Measurements from ENCODE around the gene SLC6A18. TPM values are rescaled to one million over a fixed set of nuclear protein-coding genes. Genes with fewer than 3 reads are reported as not detected.
"Not testable (repeated sequence)": the region's sequence is repeated elsewhere in the genome, so short reads cannot be mapped to it uniquely, and the experiment has no call there.

SLC6A18 gene
- total RNA-seq, 1 donor from 2014 or later = not detected

DNA sequence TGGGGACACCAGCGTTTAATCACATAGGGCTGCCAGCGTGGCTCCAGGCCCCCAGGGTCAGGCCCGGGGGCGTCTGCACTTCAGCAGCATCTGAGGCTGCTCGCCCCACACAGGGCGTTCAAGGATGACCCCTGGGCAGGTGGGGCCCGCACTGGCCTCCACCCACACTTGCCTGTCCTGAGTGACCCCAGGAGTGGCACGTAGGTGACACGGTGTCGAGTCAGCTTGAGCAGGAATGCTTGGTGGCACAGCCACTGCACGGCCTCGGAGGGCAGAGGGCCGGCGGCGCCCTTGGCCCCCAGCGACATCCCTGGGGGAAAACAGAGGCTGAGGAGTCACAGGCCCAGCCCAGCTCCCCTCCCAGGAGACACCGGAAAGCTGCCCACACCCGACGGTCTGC, 29.0 kb downstream of the SLC6A18 start:
- no peak for DNase-seq

DNA sequence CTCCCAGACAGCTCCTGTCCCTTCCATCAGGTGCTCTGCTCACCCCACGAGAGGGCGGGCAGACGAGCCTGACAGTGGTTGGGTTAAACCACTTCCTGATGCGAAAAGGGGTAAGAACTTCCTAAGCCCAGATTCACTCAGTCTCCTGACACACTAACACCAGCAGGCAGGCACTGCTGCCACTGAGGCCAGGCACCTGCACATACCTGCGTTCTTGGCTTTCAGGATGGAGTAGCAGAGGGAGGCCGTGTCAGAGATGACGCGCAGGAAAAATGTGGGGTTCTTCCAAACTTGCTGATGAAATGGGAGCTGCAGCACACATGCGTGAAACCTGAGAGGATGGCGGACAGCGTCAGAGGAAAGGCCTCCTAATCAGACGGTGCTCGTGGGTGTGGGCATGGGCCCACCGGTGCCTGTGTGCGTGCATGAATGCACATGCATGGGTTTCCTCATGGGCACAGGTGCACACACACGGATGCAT, 29.9 kb downstream of the SLC6A18 start:
- DNase-seq = no peak

DNA sequence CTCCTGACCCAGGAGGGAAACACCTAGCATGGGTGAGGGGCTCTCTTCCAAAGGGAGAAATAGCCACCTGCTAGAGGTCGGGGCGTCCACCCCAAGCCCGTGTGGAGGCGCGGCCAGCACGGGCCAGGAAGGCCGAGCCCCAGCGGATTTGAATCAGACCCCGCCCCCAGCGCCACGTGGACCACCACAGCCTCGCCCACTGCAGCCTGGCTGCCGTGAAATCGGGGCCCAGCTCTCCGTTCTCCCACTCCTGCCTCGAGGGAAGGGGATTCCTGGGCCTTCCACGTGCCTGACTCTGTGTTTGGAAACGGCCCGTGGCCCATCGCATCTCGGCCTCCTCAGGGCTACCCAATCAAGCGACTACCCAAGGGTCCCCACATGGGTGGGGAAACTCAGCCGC, 31.6 kb downstream of the SLC6A18 start:
- DNase-seq = no peak

DNA sequence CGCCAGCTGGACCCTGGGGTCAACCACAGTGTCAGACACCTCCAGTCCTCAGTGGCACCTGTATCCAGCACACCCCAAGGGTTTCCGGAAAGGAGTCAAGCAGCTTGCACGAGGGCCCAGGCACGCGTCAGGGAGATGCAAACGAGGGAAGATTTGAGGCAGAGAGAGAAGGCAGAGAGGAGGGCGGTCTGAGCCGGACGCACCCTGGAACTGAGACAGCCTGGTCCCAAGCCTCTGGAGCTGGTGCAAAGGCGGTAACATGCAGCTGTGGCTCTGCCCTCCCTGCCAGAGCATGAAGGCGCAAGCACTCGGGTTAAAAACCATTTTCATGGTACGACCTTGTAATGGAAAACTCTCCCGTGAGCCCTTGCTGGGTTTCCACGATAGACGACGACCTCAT, 32.2 kb downstream of the SLC6A18 start:
- DNase-seq = no peak

DNA sequence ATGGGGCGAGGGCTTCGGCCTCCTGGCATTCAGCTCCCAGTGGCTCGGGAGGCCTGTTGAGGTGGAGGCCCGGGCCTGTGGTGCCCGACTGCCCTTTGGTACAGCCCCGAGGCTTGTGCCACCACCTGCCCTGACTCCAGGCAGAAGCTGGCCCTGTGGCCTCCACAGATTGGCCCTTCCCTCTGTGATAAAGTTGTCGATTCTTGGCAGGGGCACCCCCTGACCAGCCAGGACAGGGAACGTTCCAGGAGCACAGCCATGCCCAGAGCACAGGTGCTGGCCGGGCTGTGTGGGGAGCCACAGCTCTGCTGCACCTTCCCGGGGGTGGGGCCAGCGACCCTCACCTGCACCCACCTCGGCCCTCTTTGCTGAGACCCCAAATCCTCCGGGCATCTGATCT, 32.7 kb downstream of the SLC6A18 start:
- no peak for DNase-seq

DNA sequence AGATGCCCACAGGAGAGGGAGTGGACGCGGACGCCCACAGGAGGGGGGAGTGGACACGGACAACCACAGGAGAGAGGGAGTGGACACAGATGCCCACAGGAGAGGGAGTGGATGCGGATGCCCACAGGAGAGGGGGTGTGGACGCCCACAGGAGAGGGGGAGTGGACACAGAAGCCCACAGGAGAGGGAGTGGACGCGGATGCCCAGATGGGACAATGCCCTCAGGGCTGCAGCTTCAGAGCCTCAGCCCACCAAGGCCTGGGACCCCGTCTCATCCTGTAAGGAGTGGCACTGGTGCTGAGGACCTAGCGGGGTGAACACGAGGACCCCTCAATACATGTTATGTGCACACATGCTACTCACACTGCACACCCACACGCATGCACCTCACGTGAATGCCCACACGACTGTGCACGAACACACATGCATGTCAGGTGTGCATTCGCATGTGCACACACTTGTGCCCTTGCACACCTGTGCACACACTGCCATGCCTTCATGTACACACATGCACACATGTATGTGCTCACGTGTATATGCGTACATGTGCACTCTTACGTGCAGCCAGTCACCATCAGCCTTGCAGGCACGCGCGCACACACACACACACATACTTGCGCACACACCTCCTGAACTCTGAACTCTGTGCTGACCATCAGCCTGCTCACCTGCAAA, 34.8 kb downstream of the SLC6A18 start:
- DNase-seq = no peak

DNA sequence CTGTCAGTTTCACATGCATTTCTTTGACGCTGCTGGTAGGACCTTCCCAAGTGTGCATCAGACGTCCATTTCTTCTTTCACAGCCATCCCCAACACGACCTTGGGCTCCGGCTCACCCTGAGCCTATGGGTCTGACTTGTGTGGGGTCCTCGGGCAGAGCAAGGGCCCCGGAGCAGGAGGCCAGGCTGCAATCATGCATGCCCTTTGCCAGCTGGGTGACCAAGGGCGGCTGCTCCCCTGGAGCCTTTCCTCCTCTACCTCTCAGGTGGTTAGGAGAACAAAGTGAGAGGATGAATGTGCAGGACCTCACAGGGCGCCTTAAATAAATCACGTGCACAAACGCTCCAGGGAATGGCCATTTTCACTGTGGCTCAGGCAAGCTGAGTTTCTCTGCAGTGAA, 36.5 kb downstream of the SLC6A18 start:
- no peak for DNase-seq

DNA sequence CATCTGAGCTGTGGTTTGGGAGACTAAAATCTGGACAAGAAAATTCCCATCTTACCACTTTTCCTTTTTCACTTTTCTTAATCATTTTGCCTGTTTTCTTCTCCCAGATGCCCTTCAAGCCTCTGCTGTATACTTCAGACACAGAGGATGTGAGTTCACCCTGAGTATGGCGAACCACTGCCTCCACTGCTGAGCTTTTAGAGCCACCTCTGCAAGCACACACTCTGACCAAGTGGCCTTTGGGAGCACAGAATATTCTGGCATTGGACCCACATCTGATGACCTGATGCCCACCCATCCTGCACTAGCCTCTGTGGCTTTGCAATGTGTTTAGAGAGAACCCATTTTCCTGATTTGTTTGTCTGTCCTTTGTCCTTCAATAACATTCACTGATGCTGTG, 37.2 kb downstream of the SLC6A18 start:
- no peak for DNase-seq

DNA sequence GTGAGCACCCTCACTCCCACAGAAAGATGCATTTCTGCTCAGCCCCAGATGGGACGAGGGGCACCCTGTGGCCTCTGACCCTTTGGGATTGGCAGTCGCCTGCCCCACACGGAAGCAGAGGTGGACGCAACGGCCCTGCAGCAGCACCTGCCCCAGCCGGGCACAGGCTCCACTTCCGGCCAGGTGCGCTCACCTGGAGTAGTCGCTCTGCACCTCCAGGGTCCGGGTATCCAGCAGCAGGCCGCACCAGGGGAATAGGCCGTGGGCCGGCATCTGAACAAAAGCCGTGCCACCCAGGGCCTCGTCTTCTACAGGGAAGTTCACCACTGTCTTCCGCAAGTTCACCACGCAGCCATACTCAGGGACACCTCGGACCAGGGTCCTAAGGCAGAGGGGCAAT, 39.0 kb downstream of the SLC6A18 start:
- no peak for DNase-seq

DNA sequence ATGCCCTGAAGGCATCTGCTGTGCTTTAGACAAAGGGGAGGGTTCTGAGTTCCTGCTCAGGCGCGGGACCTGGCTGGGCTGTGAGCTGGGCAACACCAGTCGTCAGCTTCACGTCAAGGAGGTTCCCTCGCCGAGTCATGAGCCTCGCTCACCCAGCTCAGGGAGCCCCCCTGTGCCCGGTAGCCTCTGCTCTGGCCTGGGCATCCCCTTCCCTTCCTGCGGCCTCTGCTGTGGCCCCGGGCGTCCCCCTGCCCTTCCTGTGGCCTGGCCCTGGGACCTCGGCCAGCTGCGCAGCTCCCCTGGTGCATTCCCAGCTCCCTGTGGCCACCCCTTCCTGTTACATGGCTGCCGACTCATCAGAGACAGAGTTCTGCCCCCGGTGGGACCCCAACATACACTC, 39.8 kb downstream of the SLC6A18 start:
- no peak for DNase-seq

DNA sequence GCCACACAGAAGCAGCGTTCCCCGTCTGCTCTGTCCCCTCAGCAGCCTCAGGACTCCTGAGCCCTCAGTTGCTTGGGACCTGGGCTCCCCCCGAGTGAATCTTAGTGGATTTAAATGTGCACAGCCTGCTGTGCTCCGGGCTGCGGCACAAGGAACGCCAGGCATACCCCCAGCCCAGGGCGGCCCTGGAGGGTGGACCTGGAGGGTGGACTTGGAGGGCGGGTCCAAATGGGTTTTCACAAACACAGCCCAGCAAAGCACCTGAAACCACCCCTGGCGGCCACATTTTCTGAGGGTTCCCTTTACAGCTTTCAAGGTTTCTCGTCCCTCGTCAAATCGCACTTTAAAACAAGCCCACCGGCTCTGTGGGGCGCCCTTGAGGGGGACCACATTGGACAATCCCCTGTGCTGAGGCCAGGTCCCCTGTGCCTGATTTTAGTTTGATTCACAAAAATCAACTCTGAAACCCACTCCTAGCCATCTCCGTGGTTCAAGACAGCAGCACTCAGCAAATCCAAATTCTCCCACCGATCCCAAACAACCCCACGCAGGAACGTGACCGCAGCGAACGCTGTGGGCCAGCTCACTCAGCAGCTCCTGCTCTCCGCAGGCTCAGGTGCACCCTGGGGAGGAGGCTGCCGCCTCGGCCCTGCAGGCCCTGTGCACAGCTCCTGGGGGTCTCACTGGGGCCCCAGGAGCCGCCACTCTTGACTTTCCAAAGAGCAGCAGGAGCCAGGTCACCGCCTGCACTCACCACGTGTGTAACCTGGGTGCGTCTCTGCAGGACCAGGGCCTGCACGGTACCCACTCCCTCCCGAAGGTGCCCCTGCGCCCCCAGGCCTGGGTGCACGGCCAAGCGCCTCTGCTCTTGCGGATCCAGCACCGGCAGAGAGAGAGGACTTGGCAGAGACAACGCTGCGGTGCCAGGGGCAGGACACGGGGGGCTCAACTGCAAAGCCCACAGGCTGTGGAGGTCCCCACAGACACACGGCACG, 40.6 kb downstream of the SLC6A18 start:
- no peak for DNase-seq

DNA sequence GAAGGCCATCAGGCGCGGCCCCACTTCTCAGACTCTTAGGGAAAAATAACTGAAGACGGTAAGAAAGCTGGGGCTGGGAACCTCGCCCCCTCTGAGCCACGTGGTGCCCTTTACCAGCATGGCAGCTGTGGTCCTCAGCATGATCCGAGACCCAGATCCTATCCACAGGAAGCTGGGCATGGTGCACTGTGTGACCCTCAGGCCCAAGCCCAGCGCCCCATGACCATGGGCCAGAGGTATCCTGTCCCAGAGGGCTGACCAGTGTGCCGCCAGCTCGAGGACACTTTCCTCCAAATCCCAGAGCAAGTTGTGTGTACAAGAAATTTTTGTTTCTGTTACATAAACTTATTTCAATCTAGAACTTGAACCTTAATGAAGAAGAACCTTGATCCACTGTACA, 41.6 kb downstream of the SLC6A18 start:
- no peak for DNase-seq

DNA sequence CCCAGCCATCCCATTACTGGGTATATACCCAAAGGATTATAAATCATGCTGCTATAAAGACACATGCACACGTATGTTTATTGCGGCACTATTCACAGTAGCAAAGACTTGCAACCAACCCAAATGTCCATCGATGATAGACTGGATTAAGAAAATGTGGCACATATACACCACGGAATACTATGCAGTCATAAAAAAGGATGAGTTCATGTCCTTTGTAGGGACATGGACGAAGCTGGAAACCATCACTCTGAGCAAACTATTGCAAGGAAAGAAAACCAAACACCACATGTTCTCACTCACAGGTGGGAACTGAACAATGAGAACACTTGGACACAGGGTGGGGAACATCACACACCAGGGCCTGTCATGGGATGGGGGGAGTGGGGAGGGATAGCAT, 42.3 kb downstream of the SLC6A18 start:
- DNase-seq = not testable (repeated sequence)

DNA sequence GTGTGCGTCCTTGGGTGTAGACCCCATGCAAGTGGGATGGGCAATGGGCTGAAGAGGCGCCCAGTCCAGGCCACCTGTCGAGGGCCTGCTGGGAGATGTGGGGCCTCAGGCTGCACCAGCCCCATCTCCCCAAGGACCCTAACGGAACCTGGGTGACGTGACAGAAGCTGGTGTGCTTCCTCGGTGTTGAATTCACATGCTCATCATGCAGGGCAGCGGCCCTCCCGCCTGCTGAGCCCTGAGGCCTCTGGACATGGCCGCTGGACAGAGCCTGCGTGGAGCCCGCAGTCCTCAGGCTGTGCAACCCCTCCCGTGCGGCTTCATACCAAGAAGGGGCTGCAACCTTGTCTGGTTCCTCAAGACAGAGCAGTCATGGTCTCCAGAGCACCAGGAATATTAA, 42.9 kb downstream of the SLC6A18 start:
- no peak for DNase-seq

DNA sequence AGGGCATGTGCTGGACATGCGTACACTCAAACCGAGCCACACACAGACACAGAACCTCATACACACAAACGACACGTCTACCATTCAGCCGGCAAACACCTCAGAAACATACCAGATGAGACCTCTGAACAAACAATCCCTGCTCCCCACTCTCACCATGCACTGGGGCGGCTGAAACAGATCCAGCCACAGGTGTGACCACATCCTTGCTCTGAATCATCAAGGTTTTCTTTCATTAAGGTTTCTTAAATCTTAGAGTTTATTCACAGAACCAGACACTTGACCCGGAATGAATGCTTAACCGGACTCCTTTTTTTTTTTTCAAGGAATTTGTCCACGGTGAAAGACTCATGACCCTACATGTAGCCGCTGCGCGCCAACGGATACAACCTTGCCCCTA, 43.5 kb downstream of the SLC6A18 start:
- DNase-seq = no peak

DNA sequence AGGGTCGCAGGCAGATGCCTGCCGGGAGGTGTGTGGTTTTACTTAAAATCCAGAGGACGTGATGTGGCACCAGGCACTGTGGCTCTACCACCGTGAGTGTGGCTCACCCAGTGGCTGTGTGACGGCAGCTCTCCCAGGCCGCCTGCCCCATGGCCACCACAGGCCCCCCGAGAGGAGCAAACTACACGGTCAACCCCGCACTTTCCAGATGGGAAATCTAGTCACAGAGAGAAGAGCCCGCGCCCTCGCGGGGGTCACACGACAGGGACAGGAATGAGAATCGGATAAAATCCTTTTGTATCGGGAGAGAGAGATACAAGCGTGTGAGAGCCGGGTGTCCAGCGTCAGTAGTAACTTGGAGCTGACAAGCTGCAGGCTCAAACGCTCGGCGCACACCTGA, 45.2 kb downstream of the SLC6A18 start:
- no peak for DNase-seq

DNA sequence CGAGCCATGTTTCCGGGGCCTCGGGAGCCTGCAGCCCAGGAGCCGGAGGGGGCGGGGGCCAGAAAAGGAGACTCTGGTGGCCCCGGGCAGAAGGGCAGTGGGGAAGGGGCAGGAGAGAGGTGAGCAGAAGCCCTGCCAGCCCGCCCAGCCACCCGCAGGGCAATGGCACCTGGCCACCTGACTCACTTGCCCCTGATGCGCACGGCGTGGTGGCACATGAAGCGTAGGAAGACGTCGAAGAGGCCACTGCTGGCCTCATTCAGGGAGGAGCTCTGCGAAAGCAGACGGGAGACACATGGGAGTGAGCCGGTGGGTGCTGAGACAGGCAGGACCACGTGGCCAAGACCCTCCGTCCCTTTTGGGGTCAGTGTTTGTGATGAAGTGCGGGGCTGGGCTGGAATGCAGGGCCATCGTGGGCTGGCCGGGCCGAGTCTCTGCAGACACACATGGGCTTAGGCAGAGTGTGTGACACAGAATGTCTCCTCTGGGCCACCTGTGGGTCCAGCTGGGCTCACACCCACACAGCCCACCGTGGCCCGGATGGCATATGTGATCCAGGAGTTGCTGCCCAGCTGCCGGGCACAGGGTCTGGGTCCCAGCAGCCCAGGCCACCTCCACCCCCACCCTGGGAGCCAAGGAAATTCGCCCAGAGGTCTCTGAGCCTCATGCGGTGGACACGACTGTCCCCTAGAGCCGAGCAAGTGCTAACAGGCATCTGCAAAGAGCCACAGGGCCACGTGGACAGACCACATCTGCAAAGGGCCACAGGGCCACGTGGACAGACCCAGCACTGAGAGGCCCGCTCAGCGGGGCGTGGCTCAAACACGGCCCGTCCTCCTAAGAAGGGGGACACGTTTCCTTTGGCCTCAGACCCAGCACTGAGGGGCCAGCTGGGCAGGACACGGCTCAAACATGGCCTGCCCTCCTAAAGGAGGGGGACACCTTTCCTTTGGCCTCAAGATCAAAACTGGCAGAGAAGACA, 46.0 kb downstream of the SLC6A18 start:
- DNase-seq = no peak

DNA sequence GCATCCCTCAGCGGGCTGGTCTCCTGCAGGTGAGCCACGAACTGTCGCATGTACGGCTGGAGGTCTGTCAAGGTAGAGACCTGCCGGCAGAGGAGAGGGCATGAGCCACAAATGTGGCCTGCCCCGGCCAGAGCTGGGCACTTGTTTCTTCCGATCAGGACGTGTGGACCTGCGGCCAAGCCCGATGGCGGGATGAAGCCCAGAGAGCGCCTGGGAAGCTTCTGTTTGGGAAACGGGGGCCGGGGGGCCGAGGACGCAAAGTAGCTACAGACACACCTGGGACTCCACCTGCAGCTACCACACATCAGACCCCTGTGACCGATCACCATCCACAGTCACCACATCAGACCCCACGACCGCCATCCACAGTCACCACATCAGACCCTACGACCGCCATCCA, 47.0 kb downstream of the SLC6A18 start:
- DNase-seq = no peak

DNA sequence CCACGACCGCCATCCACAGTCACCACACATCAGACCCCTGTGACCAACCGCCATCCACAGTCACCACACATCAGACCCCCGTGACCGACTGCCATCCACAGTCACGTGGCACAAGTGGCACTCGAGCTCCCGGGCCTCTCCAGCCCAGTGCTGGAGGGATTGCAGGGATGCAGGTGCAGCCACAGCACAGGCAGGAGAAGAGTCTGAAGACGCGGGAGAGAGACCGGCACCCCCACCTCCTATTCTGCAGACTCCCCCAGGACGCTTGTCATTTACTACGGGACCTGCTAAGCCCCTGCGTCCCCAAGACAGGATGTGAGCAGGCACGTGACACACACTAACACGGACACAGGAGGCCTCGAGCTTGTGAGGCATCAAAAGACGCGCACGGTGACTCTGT, 48.6 kb downstream of the SLC6A18 start:
- DNase-seq = no peak

DNA sequence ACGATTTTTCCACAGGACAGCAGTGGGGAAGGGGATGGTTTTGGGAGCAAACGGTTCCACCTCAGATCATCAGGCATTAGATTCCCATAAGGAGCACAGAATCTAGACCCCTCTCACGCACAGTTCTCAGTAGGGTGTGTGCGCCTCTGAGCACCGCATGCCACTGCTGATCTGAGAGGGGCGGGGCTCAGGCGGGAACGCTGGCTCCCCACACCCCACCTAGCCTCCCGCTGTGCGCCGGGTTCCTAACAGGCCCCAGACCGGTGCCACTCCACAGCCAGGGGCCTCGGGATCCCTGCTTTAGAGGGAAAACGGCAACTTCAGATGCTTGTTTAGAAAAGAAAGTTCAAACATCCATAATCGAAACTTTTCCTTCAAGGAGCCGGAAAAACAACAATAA, 49.3 kb downstream of the SLC6A18 start:
- no peak for DNase-seq

DNA sequence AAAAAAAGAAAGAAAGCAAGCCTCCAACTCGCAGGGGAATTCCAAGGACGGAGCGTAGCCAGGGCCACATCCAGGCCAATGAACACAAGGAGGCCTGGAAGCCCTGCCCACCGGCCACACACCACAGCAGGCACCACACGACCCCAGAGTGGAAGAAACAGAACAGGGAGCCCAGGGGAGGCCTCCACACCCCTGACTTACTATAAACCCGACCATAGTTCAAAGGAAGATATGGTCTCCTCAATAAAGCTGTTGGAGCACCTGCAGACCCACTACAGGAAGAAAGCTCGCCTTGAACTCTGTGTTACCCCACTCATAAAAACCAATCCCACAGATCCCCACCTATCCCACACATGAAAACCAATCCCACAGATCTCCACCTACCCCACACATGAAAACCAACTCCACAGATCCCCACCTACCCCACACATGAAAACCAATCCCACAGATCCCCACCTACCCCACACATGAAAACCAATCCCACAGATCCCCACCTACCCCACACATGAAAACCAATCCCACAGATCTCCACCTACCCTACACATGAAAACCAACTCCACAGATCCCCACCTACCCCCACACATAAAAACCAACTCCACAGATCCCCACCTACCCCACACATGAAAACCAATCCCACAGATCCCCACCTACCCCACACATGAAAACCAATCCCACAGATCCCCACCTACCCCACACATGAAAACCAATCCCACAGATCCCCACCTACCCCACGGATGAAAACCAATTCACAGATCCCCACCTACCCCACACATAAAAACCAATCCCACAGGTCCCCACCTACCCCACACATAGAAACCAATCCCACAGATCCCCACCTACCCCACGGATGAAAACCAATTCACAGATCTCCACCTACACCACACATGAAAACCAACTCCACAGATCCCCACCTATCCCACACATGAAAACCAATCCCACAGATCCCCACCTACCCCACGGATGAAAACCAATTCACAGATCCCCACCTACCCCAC, 50.5 kb downstream of the SLC6A18 start:
- DNase-seq = not testable (repeated sequence)
